SJCRH30 (cell line): Measurements from ENCODE around the gene AVPI1. TPM values are rescaled to one million over a fixed set of nuclear protein-coding genes. Genes with fewer than 3 reads are reported as not detected.
"Not testable (repeated sequence)": the region's sequence is repeated elsewhere in the genome, so short reads cannot be mapped to it uniquely, and the experiment has no call there.

ENCODE experiments used
- DNase-seq, 2 experiments: peaks; one replicate each; pipeline ENCODE4 v3.0.0-alpha.2; 2015 to 2020
- H3K27ac ChIP-seq: fragments of 250-450 bp; sonication (Bioruptor Pico); 2 replicates; pipeline ENCODE4 v1.5.1; 2020; ENCODE audit warnings: mild to moderate bottlenecking, moderate library complexity
- H3K27me3 ChIP-seq: fragments of 250-450 bp; sonication (Bioruptor Pico); 2 replicates; pipeline ENCODE4 v1.5.1; 2020; ENCODE audit warnings: mild to moderate bottlenecking, moderate library complexity
- H3K36me3 ChIP-seq: fragments of 250-450 bp; sonication (Bioruptor Pico); 2 replicates; pipeline ENCODE4 v1.5.1; 2020; ENCODE audit warnings: mild to moderate bottlenecking, moderate library complexity
- H3K4me1 ChIP-seq: fragments of 250-450 bp; sonication (Bioruptor Pico); 2 replicates; pipeline ENCODE4 v1.5.1; 2020; ENCODE audit warnings: mild to moderate bottlenecking, moderate library complexity
- H3K4me3 ChIP-seq: fragments of 250-450 bp; sonication (Bioruptor Pico); 2 replicates; pipeline ENCODE4 v1.5.1; 2020; ENCODE audit warnings: mild to moderate bottlenecking, moderate library complexity
- H3K9me3 ChIP-seq: fragments of 250-450 bp; sonication (Bioruptor Pico); replicated peaks from 2 replicates; pipeline ENCODE4 v1.5.1; 2020; ENCODE audit warnings: mild to moderate bottlenecking, moderate library complexity
- total RNA-seq: library from RNA; depleted of rRNA; stranded (reverse); fragments of >200 nt; shearing (Covaris generic); gene quantifications from 2 replicates; pipeline ENCODE4 v1.2.3, GENCODE V29; 2014

AVPI1 gene
- total RNA-seq, 1 experiment from 2014 or later: 11.2 TPM

DNA sequence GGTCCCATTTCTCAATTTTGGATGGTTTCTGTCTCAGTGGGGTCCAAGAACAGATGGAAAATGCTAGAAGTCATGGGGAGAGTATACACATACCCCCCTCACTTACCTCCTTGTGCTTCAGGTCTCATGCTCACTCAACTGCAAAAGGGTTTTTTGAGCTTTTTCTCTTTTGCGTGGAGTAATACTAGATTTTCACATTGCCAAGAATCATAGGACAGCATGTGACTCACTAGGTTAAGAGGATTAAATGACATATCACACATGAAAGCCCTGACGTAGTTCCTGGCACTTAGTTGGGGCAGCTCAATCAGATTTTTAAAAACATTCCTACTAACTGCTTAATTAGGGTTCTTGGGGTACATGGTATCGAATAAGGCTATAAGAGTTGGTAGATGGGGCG lies 42.1 kb downstream of the AVPI1 start:
- Histone ChIP-seq H3K4me1 (peaks cover 13% of the 10 kb centered on the region), H3K27me3 (no peaks in the 10 kb centered on the region), H3K27ac (no peak overlapping the region), H3K9me3 (no peaks in the 10 kb centered on the region), H3K4me3 (no peak overlapping the region), H3K36me3 (peaks cover 18% of the 10 kb centered on the region)
- no peak for DNase-seq

DNA sequence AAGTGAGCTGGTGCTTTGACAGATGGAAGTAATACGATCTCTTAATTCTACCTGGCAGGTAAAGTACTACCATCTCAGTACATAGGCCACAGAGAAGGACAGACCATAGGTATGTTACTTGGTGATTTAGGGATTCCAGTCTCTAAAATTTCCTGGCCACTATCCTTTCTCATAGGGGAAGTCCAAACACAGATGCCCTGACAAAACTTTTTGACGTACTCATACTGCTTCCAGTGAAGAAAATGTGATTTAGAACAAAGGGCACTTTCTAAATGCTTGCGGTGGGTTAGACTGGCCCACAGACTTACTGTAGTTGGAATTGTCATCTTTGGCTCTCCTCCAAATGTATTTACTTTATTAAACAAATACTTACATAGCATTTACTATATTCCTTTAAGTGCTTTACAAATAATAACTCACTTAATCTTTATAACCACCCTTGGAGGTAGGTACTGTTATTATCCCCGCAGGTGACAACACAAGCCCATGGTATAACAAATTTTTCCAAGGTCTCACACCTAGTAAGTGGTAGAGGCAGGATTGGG lies 43.5 kb downstream of the AVPI1 start:
- DNase-seq: no peak

DNA sequence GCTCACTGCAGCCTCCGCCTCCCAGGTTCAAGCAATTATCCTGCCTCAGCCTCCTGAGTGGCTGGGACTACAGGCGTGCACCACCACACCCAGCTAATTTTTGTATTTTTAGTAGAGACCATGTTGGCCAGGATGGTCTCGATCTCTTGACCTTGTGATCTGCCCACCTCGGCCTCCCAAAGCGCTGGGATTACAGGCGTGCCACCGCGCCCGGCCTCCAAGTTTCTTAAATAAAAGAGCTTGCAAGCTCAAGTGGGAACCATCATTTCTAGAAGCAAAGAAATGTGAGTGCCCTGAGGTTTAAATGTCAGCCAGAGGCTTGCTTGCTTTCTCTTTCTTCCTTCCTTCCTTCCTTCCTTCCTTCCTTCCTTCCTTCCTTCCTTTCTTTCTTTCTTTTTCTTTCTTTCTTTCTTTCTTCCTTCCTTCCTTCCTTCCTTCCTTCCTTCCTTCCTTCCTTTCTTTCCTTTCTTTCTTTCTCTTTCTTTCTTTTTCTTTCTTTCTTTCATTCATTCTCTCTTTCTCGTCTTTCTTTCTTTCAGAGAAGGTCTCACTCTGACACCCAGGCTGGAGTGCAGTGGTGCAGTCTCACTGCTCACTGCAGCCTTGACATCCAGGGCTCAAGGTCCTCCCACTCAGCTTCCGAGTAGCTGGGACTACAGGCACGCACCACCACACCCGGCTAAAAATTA lies 44.4 kb downstream of the AVPI1 start:
- H3K4me3 ChIP-seq, H3K27ac ChIP-seq: not testable (repeated sequence)
- peaks cover 18% of the 10 kb centered on the region for H3K36me3 ChIP-seq

More for the DNA sequence above, 43.5 kb downstream of the AVPI1 start:
- Histone ChIP-seq H3K36me3 (peaks cover 18% of the 10 kb centered on the region), H3K9me3 (no peaks in the 10 kb centered on the region), H3K27ac (no peak overlapping the region), H3K4me3 (no peak overlapping the region), H3K4me1 (peaks cover 5% of the 10 kb centered on the region), H3K27me3 (no peaks in the 10 kb centered on the region)

DNA sequence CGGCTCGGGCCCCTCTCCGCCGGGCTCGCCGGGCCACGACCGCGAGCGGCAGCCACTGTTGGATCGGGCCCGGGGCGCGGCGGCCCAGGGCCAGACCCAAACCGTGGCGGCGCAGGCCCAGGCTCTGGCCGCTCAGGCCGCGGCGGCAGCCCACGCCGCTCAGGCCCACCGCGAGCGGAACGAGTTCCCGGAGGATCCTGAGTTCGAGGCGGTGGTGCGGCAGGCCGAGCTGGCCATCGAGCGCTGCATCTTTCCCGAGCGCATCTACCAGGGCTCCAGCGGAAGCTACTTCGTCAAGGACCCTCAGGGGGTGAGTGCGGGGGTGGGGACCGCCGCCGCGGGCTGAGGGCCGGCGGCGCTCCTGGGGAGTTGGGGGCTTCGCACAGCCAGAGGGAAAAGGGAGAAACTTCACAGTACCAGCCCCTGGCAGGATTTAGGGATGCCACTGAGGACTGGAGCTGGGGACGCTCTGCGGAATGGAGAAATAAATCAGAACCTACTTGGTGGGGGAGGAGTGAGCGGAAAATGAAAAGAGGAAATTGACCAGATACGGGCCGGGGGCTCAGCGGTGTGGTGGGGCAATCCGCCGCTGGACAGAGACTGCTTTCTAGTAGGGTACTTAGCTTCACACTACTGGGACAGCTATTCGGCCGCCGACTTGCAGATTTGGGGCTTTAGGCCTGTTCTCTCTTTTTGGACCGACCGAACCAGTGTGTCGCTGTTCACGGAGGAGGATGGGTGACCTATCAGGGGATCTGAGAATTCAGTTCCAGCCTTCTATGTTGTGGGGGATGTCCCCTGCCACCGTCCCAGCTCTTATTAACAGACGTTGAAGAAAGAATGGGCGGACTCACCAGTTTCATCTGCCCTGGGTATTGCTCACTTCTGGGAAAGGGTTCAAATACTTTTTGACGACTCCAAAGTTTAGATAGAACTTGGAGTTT lies 45.9 kb downstream of the AVPI1 start:
- Histone ChIP-seq H3K27ac (no peak overlapping the region), H3K4me1 (peaks cover 5% of the 10 kb centered on the region), H3K27me3 (no peaks in the 10 kb centered on the region), H3K9me3 (no peaks in the 10 kb centered on the region), H3K36me3 (peaks cover 14% of the 10 kb centered on the region), H3K4me3 (peak overlapping the region; percentile 67)
- DNase-seq: peak; percentile 44 to 45

More for the DNA sequence above, 44.4 kb downstream of the AVPI1 start:
- H3K27me3 ChIP-seq, DNase-seq, H3K4me1 ChIP-seq, H3K9me3 ChIP-seq: not testable (repeated sequence)

DNA sequence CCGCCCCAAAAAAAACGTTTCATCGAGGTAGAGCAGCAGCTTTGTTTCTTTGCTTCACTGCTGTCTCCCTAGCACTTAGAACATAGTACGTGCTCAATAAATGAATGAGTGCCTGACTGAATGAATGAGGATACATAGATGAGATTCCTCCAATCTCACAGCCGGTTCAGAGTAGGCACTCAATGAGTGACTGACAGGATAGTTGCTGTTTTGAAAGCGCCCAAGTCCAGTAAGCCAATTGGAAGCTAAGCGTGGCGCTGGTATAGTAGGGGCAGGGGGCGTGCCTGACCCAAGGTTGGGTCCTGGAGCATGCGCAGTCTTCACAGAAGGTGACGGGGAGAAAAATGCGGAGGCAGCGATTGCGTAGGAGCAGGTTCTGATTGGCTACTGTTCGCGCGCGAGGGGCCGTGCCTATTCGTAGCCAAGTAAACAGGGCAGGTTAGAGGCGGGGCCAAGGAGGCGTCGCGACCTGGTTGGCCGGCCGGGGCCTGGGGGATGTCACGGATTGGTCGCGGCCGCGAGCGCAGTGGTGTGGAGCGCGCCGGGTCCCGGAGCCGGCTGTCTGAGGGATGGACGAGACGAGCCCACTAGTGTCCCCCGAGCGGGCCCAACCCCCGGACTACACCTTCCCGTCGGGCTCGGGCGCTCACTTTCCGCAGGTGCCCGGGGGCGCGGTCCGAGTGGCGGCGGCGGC lies 46.7 kb downstream of the AVPI1 start, which contains the start of gene PI4K2A:
TSS of gene PI4K2A (plus strand) at position 498 of the 694 bp plus-strand sequence. CDS start at position 570, 72 bp downstream.
- H3K4me1 ChIP-seq: peaks cover 5% of the 10 kb centered on the region
- peak within 1 kb of the TSS; percentile 67 for H3K4me3 ChIP-seq
- peak; percentile 100 for DNase-seq
- H3K27ac ChIP-seq: no peak within 1 kb of the TSS
- no peaks in the 10 kb centered on the region for H3K9me3 ChIP-seq
- H3K36me3 ChIP-seq: peaks cover 12% of the 10 kb centered on the region
- H3K27me3 ChIP-seq: no peaks in the 10 kb centered on the region

DNA sequence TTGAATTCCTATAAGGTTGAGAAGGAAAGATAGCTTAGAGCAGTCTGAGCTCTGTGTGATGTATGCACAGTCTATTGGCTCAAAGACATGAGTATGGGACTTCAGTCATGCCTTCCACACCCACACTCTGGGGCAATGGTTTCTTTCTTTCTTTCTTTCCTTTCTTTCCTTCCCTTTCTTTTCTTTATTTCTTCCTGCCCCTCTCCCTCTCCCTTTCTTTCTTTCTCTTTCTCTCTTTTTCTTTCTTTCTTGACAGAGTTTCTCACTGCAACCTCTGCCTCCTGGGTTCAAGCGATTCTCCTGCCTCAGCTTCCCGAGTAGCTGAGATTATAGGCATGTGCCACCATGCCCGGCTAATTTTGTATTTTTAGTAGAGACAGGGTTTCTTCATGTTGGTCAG lies 48.0 kb downstream of the AVPI1 start:
- H3K4me1 ChIP-seq, H3K27me3 ChIP-seq, H3K36me3 ChIP-seq, H3K27ac ChIP-seq, H3K9me3 ChIP-seq, DNase-seq, H3K4me3 ChIP-seq: not testable (repeated sequence)

DNA sequence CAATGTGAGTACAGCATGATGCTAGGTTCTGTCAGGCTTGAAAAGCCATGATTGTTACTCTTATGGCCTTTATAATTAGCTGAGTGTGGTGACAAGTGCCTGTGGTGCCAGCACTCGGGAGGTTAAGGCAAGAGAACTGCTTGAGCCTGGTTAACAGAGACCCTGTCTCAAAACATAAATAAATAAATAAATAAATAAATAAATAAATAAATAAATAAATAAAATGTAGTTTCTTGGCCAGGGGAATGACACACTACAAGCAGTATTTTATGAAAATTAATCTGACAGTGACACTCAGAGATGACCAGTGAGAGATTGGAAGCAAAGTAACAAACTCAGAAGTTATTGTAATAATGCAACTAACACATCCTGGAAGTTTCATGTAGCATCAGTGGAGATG lies 51.5 kb downstream of the AVPI1 start:
- no peak overlapping the region for H3K27ac ChIP-seq
- no peaks in the 10 kb centered on the region for H3K36me3 ChIP-seq
- no peaks in the 10 kb centered on the region for H3K9me3 ChIP-seq
- no peak overlapping the region for H3K4me3 ChIP-seq
- H3K4me1 ChIP-seq: no peaks in the 10 kb centered on the region
- H3K27me3 ChIP-seq: no peaks in the 10 kb centered on the region
- DNase-seq: no peak

DNA sequence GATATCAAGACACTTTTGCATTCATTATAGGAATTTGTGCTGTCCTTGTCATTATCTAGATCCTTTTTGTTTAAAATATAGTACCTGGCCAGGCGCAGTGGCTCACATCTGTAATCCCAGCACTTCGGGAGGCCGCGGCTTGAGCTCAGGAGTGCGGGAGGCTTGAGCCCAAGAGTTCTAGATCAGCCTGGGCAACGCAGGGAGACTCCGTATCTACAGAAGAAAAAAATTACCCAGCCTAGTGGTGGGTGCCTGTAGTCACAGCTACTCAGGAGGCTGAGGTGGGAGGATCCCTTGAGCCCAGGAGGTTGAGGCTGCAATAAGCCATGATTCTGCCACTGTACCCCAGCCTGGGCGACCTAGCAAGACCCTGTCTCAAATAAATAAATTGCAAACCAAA lies 53.1 kb downstream of the AVPI1 start:
- Histone ChIP-seq H3K36me3 (no peaks in the 10 kb centered on the region), H3K27me3 (no peaks in the 10 kb centered on the region), H3K9me3 (no peaks in the 10 kb centered on the region), H3K4me1 (no peaks in the 10 kb centered on the region), H3K27ac (no peak overlapping the region), H3K4me3 (peak overlapping the region; percentile 73)
- peak; percentile 11 to 27 for DNase-seq

DNA sequence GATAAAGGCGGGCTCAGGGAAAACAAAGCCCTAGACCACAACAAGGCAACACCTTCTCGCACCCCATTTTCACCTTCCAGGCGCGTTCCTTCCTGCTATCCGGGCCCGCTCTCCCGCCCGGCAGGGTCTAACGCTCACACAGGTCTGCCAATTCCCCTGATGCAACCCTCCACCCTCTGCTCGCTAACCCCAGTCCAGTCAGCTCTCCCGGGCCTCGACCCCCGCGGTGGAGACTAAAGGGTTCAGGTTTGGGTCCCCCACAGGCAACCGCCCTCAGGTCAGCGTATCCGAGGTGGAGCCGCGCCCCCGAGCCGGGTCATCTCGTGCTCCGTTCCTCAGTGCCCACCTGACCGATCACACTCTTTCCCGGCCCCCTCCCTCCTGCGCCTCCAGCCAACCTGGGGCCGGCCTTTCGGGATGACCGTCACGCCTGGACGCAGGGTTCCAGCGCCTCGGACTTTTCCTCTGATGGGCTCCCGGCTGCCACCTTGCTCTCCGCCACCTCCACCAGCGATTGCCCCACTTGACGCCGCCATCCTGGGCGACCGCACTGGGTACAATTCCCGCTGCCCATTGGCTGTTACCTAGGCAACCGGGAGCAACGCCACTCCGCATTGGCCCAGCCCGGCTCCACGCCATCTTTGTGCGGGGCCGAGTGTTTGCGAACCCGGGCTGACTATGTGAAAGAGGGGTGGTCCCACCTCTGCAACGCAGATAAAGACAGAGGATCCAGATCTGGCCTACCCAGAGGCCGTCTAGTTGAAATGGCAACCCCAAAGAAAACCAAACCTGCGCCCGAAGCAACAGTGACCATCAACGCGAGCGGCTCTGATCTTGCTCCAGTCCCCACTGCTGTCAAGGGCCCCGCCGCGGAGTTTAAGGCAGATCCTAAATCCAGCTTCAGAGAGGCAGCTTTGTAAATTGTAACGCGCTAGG lies 53.8 kb downstream of the AVPI1 start, which contains the start of gene MORN4:
TSS of gene MORN4 (minus strand) at position 552 of the 936 bp plus-strand sequence. CDS start 13,847 bp downstream, outside the sequence.
- Histone ChIP-seq H3K27ac (no peak within 1 kb of the TSS), H3K4me1 (no peaks in the 10 kb centered on the region), H3K9me3 (no peaks in the 10 kb centered on the region), H3K4me3 (peak within 1 kb of the TSS; percentile 73), H3K27me3 (no peaks in the 10 kb centered on the region), H3K36me3 (no peaks in the 10 kb centered on the region)
- DNase-seq: peak; percentile 95 to 96

DNA sequence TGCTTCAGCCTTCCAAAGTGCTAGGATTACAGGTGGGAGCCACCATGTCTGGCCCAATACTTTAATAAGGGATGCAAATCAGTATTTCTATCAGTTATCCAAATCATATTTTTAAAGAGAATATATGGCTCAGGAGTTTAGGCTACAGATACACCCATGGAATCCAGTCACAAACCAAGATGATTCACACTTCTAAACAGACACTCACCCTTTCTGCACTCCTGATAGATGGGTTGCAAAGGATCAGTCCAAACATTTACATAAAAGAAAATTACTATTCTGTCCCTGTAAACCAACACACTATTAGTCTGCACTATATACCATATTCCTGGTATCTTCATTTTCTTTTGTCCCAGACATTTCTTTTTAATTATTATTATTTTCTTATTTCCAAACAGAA lies 55.9 kb downstream of the AVPI1 start:
- no peaks in the 10 kb centered on the region for H3K9me3 ChIP-seq
- no peak overlapping the region for H3K27ac ChIP-seq
- no peak for DNase-seq
- H3K27me3 ChIP-seq: no peaks in the 10 kb centered on the region
- H3K4me1 ChIP-seq: no peaks in the 10 kb centered on the region
- H3K4me3 ChIP-seq: no peak overlapping the region
- H3K36me3 ChIP-seq: no peaks in the 10 kb centered on the region

DNA sequence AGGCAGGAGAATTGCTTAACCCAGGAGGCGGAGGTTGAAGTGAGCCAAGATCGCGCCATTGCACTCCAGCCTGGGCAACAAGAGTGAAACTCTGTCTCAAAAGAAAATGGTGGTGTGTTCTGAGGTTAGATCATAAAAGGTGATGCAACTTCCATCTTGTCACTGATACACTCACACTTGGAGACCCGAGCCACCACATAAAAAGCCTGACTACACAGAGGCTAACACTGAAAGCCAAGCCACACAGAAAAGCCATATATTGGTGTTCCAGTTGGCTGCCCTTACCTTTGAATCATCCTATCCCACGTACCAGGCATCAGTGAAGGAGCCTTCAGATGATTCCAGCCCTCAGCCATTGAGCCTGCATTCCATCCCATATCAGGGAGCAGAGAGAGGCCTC lies 57.8 kb downstream of the AVPI1 start:
- H3K4me3 ChIP-seq: no peak overlapping the region
- no peaks in the 10 kb centered on the region for H3K27me3 ChIP-seq
- no peaks in the 10 kb centered on the region for H3K9me3 ChIP-seq
- no peak overlapping the region for H3K27ac ChIP-seq
- no peak for DNase-seq
- no peaks in the 10 kb centered on the region for H3K4me1 ChIP-seq
- H3K36me3 ChIP-seq: no peaks in the 10 kb centered on the region

DNA sequence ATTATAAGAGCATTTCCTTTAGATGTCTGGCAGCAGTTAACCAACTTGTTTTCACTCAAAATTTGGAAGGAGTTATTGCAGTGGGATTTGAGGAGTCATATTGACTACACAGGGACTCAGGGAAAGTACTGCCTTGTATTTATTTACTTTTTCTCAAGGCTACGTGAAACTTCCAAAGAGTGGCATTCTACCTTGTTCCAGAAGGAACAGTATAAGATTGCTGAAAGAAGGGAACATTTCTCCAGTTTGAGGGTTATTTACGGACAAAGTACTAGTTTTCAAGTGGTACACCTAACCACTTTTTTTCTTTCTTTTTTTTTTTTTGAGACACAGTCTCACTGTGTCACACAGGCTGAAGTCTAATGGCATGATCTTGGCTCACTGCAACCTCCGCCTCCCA lies 58.8 kb downstream of the AVPI1 start:
- Histone ChIP-seq H3K4me3 (no peak overlapping the region), H3K27ac (no peak overlapping the region), H3K9me3 (no peaks in the 10 kb centered on the region), H3K27me3 (no peaks in the 10 kb centered on the region), H3K4me1 (no peaks in the 10 kb centered on the region), H3K36me3 (no peaks in the 10 kb centered on the region)
- DNase-seq: no peak

DNA sequence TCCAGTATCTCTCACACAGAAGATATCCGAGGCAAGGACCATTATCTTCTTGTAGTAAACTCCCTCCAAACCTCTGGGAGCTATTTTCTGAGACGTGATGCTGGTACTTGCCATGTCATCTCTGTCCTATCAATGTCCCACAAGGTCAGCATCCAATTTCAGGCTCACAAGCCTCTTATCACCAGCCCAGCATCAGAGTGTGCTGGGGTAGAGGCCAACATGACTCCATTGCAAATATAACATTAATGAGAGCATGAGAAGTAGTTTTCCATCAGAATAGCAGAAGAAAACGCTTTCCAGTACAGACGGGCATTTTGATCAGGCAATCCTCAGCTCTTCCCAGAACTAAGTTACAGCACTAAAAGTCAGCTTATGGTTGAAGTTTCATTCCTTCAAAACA lies 59.3 kb downstream of the AVPI1 start:
- Histone ChIP-seq H3K27me3 (no peaks in the 10 kb centered on the region), H3K9me3 (no peaks in the 10 kb centered on the region), H3K36me3 (no peaks in the 10 kb centered on the region), H3K4me3 (no peak overlapping the region), H3K4me1 (no peaks in the 10 kb centered on the region), H3K27ac (no peak overlapping the region)
- no peak for DNase-seq
